Fibroblast of peridontal ligament (primary cell): ENCODE measurements around the gene CTBS.
"Not testable (repeated sequence)": the region's sequence is repeated elsewhere in the genome, so short reads cannot be mapped to it uniquely, and the experiment has no call there.

ENCODE experiments used
- DNase-seq: peaks from one replicate; pipeline ENCODE4 v3.0.0-alpha.2; 2010; ENCODE audit errors: extremely low read depth

CTBS gene

DNA sequence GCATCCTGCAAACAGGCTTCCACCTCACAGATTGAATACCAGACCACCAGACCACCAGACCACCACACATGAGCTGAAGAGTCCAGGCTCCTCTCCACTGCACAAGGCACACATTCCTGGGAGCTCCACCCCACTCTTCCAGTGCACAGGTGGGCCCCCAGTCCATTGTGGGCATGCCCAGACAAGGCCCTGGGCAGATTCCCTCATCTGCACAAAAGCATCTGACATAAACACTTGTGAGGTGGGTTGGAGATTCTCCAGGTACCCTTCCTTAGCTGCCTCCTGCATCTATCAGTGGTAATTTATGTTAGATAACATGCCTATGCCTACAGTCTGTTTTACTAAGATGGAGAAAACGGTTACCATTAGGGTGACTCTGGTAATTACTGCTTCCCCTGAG lies 11.6 kb upstream of the CTBS start:
- no peak for DNase-seq

DNA sequence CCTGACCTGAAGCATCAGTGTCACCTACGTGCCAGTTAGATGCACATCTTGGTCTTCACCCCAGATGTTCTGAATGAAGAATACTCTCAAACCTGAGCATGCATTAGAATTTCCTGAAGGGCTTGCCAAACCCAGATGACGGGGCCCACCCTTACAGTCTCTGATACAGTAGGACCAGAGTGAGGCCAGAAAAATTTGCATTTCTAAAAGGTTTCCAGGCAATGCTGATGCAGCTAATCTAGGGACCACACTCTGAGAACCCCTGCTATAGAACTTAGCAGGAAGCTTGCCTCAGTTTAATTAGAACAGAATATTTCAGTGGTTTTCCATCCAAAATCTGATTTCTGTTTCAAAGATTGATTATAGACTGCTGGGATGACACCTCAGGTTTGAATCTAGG lies 9.9 kb upstream of the CTBS start:
- DNase-seq = no peak

DNA sequence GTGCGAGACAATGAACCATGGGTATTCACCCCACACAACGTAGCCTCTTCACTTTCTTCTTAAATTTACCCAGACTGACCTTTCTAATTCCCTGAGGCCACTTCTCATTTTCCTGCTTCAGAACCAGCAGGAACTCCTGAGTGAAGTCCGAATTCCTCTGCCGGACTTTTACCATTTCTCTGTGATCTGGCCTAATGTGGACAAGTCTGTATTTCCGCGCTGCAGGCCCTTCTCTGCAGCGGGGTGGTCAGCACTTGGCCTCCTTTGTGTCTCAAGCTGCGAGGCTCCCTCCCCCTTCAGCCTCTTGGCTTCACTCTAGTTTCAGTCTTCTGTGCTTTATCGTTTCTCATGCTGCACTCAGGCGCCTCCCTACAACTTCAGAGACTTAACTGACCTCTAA lies 9.4 kb upstream of the CTBS start:
- DNase-seq = no peak

DNA sequence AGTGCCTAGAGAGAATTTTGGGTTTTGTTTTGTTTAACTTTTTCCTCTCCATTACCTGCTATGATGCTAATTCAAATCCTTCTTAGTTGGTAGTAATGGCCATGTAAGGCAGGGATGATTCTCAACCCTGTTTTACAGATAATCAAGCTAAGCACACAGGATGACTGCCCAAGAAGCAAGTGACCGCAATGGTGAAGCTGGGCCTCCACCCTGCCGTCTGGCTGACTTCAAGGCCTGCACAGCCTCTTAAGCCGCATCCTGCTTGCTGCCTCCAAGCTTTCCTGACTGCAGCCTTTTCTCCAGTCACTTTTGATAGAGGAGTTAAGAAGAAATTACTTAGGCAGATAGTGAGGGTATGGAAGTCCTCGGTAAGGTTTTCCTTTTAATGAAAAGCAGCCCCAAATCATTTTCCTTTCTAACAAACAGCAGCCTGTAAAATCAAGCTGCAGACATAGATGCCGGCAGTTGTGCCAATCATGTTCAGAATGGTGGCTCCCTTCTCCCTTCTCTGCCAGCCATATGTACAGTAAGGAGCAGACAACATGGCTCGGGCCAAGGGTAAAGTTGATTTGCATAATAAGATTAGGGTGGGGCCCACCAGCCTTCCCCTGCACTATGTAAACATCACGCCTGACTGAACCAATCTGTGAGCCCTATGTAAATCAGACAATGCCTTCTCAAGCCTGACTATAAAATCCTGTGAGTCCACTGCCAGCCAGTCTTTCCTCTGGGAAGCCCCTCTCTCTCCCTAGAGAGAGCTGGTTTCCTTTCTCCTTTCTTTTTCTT lies 8.8 kb upstream of the CTBS start:
- DNase-seq = peak; percentile 34

DNA sequence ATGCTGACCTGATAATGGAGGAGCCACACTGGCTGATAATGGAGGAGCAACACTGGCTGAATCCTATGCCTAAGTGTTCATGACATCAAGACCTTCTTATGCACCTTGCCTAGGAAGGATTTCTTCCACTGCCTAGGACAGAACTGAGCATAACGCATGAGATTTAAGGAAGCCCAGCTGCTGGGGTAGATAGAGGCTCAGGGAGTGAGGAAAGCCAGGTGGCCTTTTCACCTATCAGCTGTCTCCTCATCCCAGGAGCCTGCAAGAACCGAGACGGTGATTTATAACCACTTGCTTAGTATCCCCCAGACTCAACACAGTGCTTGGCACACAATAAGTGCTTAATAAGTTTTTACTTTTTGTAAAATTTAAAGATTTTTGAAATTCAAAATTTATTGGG lies 7.4 kb upstream of the CTBS start:
- no peak for DNase-seq

DNA sequence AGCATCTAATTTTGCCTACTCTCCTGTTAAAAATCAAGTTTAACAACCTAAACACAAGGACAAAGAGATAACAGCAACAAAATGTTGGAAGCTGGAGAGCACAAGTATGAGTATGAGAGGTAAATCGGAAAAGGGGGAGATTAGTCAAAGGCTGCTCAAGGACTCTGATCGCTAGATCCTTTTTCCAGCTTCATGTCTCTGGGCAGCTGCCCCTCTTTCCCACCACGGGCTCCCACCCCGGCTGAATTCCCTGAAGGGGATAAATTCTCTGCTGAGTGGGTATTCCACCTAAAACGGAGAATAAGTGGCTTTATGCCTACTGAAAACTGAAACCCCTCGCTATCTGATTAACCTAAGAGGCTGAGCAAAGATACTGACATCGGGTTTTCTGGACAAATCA lies 696 bp upstream of the CTBS start:
- no peak for DNase-seq

DNA sequence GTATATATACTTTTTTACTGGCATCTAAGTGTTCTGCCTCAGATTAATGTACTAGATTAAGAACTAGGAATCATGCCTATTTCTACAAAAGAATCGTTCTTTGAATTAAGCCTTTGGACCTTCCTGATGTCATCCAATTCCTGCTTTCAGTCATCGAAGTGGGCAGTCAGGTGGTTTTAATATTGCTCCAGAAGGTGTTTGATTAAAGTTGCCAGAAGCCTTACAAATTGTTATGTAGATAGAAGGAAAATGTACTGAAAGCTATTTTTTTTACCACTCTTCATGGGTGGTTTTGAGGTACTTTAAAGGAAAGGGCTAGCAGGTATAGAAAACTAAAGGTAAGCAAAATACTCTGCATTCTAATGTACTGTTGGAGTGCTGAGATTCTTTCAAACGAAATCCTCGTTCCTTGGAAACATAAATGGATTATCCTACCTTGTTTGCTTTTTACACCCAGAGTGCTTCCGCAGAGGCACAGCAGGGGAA lies 716 bp downstream of the CTBS start:
- no peak for DNase-seq

DNA sequence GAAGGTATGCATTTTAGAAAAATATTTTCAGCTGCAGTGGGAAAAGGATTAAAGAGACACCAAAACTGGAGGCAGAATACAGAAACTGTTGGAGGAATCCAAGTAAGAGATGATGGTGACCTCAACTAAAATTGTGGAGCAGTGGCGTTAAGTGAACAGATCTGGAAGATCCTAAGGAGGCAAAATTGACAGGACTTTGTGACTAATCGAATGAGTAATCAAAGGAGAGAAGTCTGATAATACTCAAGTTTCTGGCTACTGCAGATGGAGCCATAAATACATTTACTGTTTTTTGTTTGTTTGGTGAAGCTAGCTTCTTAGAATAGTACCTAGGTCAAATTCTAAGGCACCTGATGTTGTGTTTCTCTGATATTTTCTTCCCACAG lies 3.1 kb downstream of the CTBS start:
- DNase-seq = no peak

DNA sequence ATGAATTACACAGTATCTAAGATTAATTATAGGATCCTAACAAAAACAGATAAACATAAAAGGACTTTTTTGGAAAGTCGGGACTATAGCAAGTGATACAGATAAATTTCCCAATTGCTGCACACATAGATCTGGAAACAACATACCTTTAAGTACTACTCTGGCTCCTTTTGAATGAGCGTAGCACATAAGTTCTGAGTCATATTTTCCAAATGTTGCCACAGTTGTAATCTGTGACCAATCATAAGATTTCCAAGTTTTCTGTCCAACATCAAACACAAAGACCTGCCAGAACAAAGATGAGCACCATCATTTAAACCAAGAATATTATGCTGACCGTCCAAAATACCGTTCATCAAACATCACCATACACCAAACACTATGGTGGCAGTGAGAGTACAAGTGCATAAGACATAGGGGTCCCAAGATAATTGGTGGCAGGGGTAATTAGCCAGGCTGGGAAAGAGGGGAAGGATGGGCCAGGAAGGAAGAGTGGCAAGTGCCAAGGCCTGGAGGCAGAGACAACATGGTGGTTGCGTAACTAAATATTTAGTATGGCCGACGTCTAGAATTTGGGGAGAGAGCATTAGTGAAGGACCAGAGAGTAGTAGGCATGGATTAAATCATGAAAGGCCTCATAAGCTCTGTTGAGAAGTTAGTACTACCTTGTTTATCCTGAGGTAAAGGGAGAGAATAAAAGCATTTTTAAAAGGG lies 3.6 kb downstream of the CTBS start:
- DNase-seq = peak; percentile 48

DNA sequence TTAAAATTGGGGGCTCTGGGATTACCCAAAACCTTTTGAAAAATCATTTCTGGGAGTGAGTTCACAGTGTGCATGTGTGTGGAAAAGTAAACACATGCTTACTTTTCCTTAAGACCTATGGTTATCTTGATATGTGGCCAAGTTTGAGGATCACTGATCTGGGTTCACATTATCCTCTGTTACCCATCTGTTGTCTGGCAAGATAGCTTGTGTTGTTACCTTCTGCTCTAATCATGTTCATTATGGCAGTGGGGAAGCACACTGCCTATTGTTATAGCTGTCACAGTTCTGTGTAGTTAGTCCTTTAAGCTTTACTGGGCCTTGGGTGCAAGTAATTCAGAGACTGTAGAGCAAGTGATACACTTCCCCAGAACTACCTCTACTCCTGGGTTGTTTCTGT lies 5.0 kb downstream of the CTBS start:
- no peak for DNase-seq

DNA sequence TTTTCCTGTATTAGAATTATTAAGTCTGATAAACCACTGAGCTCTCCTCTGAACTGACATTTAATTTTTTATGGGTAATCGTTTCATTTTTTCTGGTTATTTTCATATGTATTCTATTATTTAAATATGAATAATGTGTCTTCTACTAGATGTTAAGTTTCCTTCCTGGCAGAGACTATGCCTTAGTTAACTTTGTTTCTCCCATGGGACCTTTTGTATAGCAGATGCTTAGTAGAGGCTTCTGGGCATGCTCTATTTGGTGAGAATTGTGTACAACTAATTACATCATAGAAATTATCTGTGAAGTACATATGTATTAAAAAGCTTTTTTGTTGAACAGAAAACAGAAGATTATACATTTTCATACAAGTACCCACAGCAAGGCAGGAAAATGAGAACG lies 23.4 kb downstream of the CTBS start:
- peak; percentile 29 for DNase-seq

DNA sequence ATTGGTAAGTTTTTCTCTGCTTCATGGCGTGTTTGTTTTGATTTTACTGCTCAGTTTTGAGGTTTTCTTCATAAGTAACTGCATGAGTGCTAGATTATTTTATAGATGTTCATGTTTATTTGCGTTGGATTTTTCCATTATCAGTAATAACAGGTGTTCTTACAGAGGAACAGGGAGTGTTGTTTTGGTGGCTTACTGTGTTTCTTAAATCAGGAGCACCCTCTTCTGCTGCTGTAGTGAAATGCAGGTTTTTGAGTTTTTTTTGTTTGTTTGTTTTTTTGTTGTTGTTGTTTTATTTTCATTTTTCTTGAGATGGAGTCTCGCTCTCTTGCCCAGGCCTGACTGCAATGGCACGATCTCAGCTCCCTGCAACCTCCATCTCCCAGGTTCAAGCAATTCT lies 32.6 kb downstream of the CTBS start:
- DNase-seq = no peak

DNA sequence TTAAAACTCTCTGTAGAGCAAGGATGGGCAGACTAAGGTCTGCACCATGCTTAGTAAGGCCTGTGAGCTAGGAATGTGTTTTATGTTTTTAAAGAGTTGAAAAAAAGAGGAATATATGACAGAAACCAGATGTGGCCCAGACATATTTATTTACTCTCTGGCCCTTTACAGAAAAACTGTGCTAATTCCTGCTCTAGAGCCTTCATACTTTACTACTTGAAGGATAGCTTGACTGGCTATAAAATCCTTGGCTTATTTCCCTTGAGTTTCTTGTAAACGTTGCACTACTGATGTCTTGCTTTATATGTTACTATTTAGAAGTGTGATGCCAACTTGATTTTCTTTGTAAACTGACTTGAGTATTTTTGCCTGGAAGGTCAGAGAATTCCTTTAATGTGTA lies 33.5 kb downstream of the CTBS start:
- DNase-seq = peak; percentile 48

DNA sequence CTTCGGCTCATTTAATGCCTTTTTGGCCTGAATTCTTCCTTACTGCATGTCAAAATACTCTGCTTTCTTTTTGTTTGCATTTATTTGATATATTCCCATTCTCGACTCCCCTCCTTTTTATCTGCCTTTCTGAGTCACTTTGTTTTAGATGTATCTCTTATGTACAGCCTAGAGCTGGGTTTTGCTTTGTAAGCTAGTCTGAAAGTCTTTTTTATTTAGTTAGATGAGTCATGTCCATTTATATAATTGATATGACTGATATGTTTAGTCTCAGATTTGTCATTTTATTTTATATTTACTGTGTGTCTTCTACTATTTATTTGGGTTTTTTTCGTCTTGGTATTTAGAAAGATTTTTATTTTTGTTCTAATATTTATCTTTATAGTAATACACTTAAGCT lies 34.3 kb downstream of the CTBS start:
- no peak for DNase-seq

DNA sequence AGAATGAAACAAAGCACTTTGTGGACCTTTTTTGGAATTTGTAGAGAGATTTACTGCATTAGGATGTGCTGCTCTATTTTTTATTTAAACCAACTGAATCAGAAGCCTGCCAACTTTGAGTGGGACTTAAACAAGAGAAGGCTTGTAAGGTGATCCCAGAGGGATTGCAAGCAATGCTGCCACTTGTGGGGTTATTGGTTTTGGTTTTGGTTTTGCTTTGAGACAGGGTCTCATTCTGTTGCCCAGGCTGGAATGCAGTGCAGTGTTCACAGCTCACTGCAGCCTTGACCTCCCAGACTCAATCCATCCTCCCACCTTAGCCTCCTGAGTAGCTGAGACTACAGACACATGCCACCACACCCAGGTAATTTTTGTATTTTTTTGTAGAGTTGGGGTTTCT lies 35.6 kb downstream of the CTBS start:
- DNase-seq = no peak

DNA sequence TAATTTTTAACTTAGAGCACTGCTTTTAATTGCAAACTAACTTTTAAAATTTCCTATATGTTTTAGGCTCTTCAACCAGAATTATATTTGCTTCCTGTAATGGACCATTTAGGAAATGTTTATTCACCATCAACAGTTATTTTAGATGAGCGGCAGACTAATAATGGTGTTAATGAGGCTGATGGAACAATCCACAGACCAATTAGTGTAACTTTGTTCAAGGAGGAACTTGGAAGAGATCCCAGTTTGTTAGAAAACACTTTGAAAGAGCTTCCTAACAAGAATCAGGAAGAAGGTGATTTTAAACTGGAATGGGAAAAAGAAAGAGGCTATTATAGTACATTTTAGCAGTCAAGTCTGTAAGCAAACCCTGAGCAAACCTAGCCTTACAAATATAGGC lies 48.5 kb downstream of the CTBS start:
- no peak for DNase-seq

DNA sequence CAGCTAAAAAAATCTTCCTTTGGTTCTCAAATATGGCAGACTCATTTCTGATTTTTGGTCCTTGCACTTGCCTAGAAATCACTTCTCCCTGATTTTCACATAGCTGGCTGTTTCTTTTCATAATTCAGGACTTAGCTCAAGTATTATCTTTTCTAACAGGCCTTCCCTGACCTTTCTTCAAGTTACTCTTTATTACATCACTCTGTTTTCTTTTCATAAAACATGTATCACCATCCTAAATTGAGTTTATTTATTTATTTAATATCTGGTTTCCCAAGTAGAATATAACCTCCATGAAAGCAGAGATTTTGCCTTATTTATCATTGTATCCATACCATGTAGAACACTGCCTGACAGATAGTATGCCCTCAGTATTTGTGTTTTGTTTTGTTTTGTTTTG lies 49.6 kb downstream of the CTBS start:
- DNase-seq = no peak

DNA sequence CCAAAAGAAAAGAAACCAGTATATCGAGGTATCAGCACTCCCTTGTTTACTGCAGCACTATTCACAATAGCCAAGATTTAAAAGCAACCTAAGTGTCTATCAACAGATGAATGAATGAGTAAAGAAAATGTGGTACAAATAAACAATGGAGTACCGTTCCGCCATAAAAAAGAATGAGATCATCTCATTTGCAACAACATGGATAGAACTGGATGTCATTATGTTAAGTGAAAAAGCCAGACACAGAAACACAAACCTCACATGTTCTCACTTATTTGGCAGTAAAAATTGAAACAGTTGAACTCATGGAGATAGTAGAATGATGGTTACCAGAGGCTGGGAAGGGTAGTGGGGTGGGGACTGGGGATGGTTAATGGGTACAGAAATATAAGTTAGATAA lies 63.6 kb downstream of the CTBS start:
- DNase-seq = no peak

DNA sequence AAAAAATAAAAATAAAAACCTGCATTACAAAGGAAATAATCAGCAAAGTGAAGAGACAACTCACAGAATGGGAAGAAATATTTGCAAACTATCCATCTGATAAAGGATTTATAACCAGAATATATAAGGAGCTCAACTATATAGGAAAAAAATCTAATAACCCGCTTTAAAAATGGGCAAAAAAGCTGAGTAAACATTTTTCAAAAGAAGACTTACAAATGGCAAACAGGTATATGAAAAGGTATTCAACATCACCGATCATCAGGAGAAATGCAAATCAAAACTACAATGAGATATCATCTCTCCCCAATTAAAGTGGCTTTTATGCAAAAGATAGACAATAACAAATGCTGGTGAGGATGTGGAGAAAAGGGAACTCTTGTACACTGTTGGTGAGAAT lies 64.1 kb downstream of the CTBS start:
- no peak for DNase-seq

DNA sequence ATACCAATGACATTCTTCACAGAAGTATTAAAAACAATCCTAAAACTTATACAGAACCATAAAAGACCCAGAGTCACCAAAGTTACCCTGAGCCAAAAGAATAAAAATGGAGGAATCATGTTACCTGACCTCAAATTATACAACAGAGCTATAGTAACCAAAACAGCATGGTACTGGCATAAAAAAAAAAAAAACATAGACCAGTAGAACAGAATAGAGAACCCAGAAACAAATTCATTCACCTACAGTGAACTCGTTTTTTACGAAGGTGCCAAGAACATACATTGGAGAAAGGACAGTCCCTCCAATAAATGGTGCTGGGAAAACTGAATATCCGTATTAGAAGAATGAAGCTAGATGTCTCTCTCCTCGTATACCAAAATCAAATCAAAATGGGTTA lies 65.2 kb downstream of the CTBS start:
- DNase-seq = no peak

DNA sequence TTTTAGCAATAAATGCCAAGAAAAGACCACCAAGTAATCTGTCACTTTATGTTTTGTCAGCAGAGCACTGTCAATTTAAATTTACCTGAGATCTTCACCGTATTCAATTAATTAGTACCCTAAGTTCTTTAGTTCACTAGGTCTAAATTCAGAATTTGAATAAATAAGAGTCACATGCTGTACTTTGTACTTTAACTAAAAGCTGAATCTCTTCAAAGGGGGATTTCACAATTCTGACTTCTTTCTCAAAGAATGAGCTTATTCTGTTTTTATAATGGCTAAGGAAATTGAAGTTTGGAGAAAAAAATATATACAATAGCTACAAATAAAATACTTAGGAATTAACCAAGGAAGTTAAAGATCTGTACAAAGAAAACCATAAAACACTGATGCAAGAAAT lies 65.7 kb downstream of the CTBS start:
- DNase-seq = no peak

DNA sequence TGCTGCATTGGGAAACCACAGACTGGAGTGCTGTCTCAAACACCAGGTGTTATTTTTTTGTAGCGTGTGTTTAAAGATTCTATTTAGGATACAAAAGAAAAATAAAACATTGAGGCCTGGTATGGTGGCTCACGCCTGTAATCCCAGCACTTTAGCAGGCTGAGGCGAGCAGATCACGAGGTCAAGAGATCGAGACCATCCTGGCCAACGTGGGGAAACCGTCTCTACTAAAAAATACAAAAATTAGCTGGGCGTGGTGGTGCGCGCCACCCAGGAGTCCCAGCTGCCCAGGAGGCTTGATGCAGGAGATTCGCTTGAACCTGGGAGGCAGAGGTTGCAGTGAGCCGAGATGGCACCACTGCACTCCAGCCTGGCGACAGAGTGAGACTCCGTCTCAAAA lies 66.4 kb downstream of the CTBS start:
- DNase-seq = not testable (repeated sequence)

DNA sequence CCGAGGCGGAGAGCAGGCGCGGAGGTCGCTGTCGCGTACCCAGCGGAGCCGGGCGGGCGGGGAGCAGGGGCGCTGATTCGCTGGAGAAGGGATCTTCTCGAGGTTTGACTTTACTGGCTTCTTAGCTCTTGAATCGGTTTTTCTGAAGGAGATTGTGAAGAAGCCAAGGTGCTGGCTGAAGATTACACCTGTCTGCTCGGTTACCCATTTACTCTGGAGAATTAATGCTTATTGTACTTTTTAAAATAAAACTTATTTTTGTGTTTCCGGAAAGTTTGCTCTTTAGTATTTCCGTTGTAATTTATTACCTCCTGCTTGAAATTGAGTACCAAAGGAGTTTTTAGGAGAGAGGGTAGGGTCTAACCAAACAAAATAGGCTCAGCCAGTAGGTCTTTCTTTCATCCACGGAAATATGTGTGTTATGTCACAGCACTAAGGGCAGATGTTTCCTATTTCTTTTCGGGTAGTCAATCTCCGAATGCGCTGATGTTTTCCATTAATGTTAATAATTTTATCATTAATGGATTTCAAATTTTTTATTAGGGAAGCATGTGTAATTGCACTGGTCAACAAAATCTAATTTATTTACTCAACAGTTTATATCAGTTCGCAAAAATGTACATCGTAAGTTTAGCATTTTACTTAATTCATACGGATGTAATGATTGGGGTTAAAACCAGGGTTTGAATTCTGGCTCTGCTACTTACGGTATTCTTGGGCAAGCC lies 67.3 kb downstream of the CTBS start:
- DNase-seq = no peak
